HK-2 (cell line): ENCODE measurements around the gene LDLRAD3.

Source experiments
- DNase-seq: peaks from one replicate; pipeline ENCODE4 v3.0.0-alpha.2; 2018; ENCODE audit not compliant: unreplicated experiment

Gene LDLRAD3

DNA sequence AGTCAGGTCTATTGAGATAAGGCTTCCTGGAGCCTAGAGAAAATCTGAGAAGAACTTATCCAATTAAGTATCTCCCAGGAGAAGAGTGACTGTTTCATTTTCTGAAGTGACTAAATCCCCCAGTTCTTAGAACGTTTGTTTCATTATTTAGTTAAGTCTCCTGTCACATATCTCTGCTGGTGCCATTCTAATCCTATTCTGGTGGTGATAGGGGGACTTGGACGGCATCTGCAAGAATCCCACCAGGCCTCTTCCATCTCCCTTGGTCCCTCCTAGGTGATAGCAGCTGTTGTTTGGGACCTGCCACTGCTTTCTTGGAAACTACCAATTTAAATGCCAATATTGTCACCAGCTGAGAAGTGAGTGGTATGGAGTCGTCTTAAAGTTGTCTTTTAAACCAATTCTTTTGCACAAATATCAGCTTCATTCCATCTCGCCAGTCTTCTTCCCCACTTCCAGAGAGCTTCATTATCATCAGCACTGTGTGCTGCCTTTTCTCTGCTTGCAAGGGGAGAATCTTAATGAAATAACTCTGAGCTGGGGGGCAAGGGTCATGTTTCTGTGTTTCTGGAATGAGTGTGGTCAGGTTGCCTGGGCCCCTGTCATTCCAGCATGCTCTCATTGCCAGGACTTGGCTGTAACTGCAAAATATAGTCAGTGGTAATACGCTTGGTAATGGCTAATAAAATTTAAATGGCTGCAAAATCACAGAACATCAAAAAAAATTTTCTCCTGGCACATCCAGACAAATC is 104.8 kb downstream of the LDLRAD3 start:
- no peak for DNase-seq

DNA sequence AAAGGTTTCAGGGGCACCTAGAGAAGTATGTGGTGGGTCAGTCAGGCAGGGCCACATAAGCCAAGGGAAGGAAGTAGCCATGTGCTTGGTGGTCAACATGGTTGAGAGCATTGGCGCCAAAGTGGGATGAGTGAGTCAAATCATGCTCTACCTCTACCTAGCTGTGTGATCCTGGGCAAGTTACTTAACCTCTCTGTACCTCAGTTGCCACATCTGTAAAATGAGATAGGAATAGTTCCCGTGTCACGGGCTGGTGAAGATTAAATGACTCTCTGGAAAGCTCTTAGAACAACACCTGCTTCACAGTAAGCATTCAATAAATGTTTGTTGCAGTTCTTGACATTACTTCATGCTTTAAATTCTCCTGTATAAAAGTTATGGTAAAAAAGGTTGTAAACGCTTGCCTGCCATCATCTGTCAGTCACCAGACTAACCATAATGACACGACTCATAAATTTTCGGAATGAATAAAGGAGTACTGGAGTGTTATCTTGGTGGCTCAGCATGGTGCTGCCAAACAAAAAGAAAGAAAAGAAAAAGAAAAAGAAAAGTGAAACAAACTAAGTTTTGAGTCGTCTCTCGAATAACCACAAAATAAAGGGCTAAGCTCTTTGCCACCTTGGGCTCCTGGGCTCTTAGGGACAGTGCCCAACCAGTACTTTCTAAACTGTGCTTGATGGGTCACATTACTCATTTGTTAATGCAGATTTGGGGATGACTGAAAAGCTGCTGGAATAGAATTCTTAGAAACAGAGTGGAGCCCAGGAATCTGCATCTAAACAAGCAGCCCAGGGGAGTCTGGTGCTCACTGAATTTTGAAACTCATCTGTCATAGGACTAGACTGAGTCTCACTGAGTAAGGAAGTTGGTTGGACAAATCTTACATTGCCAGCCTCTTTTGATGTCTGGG is 107.6 kb downstream of the LDLRAD3 start:
- DNase-seq: no peak

DNA sequence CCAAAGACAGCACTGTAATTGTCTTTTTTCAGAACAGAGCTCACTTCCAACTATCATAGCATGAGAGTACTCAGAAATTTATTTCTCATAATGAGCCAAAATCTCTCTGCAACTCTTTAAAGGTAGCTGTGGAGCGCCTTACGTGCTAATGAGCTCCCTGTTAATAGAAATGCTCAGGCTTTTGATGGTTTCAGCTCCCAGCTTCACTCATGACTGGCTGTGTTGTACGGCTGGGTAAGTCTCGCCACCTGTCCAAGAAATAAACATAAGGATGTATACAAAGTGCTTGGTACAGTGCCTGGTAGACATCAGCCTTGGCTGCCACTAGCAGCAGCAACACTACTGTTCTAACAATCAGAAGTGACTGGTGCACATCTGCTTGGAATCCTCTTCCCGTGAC is 109.4 kb downstream of the LDLRAD3 start:
- no peak for DNase-seq

DNA sequence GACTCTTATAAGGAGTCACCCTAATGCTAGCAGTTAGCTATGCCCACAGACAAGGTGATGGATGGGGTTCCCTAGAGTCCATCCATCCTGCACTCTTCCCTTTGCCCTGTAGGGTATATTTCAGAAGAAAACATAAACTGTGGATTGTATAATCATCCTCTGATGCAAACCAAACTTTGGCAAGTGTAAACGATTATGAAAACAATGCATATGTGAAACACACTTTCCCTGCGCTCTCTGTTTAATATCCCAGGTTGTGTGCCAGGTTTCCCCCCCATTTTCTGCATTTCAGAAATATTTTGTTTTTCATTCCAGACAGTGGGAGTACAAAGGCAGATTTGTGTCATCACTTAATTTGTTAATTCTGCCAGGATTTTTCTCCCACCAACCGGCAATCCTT is 110.0 kb downstream of the LDLRAD3 start:
- no peak for DNase-seq

DNA sequence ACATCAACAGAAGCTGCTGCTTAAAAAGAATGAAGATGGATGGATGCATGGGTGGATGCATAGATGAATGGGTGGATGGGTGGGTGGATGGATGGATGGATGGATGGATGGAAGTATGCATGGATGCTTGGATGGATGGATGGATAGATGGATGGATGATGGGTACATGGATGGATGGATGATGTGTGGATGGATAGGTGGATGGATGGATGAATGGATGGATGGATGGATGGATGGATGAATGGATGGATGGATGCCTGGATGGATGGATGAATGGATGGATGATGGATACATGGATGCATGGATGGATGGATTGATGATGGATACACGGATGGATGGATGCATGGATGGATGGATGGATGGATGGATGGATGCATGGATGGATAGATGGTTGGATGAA is 110.8 kb downstream of the LDLRAD3 start:
- DNase-seq: no peak

DNA sequence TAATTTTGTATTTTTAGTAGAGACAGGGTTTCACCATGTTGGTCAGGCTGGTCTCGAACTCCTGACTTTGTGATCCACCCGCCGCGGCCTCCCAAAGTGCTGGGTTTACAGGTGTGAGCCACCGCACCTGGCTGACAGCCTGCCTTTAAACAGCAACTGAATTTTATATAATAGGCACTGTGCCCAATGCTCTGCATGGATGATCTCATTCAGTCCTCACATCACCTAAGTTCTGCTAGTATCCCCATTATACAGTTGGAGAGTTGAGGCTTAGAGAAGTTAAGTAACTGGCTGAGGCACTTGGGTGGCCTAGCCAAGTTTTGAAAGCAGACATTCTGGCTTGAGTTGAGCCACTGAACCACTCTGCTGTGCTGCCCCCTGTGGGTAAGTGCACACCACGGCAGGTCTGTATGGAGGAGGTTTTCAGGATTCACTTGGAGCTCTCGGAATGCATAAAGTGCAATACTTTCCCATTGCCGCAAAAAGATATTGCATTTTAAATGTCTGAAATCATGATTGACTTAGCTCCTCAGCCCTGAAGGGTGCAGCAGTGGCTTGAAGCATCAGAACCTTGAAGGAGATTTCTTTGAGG is 112.4 kb downstream of the LDLRAD3 start:
- DNase-seq: no peak

DNA sequence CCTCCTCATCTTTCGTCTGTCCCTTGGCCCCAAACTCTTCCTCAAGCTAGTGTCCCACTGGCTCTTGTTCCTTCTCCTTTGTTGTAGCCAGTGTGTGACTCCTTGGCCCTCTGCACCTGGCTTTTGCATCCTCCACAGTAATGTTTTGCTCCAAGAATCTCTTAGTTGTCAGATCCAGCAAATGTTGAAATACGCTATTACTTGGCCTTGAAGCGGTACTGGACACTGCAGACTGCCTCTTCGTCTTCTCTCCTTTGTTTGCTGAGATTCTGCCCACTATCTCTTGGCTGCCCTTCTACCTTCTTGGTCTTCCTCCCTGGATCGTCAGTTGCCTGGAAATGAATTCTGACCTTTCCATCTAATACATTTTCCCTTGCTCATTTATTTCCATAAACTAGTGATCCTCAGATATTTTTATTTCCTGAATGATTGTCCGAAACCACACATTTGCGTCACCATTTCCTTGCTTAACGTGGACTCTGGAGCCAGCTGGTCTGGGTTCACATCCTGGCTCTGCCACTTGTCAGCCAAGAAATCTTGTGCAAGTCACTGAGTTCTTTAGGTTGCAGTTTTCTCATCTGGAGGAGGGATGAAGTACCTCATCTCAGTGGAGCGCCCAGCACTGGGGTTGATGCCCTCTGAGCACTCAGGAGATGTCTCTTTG is 113.6 kb downstream of the LDLRAD3 start:
- no peak for DNase-seq

DNA sequence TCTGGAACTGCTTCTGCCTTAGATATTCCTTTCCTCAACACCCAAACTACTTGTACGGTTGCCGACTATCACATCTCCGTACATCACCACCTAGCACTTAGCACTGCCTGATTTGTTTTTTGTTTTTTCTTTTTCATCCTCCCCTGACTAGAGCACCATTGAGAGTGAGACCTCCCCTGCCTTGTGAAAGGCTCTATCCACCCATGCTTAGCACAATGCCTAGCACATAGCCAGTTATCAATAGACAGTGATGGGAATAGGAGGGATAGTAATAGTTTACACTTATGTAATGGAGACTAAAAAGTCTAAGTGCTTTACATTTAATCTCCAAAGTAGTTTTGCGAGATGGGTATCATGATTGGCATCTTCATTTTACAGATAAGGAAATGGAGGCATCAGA is 115.8 kb downstream of the LDLRAD3 start:
- DNase-seq: no peak

DNA sequence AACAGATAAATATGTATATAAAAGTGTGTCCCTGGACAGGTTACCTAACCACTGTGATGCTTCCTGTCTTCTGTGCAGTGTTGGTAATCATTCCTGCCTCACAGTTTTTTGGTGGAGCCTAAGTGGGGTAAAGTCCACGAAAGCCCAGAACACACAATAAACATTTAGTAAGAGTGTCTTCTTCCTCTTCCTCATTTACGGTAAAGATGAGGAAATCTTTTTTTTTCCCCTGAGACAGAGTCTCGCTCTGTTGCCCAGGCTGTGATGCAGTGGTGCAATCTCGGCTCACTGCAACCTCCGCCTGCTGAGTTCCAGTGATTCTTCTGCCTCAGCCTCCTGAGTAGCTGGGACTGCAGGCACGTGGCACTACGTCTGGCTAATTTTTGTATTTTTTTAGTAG is 117.1 kb downstream of the LDLRAD3 start:
- no peak for DNase-seq

DNA sequence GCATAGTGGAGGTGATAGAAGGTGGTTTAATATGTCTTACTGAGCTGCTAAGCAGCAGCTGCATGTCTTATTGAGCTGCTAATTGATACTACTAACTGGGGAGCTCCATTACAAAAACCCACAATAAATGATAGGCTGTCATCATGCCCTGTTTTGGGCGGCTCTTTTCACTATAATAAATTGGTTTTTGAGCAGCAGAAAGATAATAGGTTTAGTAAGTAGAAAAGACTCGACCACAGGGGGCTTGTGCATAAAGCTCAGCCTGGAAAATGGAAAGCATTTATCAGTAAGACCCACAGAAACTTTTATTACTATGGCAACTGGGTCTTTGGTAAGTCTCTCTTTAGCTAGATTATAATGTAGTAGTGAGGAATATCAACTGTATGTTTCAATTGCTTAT is 117.6 kb downstream of the LDLRAD3 start:
- no peak for DNase-seq

DNA sequence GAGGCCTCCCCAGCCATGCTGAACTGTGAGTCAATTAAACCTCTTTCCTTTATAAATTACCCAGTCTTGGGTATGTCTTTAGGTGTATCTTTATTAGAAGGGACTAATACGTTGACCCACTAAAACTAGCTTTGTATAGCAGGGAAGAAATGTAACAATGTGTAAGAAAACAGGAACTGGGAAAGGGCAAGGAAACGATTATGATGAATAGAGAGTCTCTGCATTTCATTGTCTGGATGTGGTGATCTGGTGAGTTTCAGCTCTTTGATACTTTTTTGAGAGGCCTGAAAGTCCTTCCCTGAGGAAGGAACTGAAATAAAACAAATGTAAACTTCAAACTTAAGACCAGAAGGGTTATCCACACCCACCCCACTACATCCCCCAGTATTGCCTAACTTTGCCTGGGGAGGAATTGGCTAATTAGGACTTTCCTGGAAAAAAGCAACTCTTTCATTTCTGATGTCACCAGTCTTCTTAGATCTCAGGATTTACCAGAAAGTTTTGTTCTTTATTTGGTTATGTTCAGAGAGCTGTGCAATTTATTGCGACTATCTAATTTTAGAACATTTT is 119.0 kb downstream of the LDLRAD3 start:
- no peak for DNase-seq

DNA sequence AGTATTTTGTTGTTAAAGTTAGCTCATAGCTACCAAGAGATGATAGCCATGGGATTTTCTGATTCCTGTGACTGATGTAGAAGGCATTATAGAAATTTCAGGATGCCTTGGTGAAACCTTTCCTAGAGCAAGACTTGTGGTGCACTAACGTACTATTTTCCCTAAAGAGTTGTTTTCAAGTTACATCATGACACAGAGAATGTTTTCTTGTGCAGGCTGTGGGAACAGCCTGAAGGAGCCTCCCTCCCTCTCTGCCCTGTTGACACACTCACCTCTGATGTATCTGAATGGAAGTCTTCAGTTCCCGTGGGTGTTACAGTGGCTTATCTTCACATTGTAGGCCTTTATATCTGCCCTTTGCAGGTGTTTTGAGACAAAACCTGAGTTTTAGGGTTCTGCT is 121.6 kb downstream of the LDLRAD3 start:
- no peak for DNase-seq

DNA sequence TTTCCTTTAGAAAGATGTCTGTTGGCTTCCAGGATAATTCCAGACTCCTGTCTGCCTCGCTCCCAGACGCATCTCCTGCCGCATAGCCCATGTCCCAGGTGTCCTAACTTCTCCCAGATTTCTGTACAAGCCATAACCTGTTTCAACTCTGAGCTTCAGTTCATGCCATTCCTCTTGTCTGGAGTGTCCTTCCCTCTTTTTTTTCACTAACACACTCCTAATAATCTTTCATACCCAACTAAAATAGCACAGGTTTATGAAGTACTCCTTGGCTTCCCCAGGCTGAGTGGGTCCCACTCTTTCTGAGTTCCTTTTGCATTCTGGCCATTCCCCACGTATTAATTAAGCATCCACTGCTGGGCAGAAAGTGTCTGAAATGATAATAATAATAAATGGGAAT is 123.0 kb downstream of the LDLRAD3 start:
- DNase-seq: no peak

DNA sequence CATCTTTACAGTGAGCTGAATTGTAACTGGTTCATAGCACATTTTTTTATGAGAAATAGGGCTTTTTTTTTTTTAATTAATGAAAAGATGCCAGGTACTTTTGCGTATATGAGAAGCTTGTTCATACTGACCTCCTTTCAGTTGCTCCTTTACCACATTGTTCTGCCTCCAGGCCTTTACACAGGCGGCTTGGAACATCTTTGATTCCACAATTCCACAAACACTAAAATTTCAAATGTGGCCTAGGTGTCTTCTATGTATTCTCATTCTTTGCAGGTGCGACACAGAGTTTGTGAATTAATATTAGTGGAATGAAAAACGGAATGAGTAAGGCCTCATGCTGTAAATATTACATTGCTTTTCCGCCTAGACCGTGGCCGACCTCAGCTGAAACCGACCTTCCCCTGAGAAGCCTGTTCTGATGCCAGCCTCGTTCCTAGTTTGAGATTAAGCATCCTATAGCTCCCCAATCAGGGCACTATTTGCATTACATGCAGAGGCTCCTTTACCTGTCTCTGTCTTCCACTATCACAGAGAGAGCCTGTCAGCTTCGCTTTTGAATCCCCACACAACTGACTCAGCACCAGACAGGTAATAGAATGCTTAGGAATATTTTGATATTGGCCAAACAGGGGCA is 125.8 kb downstream of the LDLRAD3 start:
- no peak for DNase-seq

DNA sequence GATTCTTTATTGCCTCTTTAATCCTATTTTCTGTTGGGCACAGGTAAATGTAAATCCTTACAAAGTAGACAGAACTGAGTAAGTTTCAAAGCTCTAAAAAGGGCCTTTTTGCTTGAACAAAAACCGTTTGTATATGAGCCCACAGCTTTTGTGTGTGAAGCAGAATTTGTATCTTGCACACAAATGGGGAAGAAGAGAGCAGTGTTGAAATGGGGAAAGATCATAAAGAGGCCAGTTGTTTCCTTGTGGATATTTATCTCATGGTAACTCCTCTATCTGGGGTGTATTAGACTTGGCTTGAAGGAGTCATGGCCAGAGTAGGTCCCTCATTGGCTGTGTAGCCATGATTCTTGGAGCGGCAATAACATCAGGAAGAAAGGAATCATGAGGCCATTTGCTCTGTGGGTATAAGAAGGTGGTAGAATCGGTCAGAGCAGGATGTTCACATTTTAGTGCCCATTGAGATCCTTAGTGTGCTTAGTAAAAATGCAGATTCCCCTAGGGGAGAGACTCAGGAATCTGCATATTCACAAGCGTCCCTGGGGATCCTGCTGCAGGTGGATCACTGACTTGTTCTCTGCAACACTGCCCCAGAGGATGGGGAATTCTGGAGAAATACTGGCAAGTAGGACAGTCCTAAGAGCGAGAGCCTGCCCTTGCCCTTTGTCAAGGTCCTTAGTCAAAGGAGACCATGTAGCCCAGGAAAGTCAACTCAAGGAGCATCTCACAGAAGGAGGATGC is 126.5 kb downstream of the LDLRAD3 start:
- DNase-seq: no peak

DNA sequence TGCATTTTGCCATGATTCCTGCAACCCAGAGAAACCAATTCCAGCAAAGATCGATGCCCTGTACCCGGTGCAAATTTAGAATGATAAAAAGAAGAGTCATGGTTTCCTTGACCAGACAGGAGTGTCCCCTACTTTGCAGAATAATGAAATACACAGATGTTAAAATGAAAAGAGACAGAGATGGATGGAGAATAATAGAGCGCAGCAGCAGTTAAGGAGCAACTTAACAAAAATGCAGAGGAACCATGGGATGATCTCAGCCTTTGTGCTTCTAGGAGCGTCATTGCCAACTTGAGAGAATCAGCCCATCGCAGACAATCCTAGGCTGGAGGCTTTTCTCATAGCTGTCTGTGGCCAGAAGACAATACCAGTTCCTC is 127.1 kb downstream of the LDLRAD3 start:
- DNase-seq: no peak

DNA sequence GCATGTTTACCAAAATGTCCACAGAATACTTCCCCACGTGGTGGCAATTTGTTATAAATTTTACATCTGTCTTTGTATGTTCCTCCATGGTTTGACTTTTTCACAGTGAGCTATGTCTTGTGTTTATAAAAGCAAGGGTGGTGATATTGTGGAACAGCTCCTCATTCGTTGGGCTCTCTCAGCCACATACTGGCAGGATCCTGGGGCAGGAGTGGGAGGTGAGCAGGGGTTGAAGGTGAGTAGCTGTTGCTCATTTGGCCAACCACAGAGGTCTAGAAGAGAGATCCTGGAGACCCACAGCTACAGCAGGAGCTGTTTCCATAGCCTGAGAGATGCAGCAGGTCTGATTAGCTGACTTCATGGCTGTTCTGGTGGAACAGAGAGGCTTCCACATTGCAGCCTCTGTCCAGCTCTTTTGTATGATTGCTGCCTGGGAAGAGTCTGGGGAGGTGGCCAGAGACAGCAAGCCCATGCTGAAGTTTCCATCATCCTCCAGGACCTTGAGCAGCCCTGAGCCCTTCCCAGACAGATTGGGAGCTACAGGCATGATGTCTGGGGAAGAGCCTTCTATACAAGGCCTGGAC is 128.1 kb downstream of the LDLRAD3 start:
- DNase-seq: no peak

DNA sequence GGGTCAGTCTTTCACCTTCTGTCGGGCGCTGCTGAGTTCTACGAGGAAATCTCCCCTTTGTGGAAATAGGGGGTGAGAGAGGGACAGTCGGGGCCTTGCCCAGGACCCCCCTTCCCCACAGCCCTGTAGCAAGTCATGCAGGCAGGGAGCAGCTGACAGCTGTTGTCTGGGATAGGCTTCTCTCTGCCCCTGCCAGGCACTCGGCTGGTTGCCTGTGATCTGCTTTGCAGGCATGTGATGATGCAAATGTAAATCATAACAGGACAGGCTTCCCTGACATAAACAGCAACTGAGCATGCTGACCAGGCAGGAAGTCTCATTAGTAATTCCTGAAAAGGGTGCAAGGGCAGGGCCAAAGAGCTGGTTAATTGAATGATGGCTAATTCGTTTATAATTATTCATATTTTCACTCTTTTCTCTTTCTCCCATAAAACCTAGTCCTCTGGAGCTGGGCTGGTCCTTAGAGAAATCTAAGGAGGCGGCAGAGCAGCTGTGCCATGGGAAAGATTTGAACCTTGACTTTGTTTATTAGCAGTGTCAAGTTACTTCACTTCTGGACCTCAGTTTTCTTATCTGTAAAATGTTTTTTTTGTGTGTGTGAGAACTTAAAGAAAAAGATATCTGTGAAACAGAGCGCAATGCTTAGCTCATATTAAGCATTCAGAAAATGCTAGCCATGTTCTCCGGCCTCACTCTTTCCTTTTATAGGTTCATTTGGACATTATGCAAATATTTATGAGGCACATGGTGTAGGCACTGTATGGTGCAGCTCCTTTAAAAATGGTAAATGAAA is 129.7 kb downstream of the LDLRAD3 start:
- DNase-seq: no peak

DNA sequence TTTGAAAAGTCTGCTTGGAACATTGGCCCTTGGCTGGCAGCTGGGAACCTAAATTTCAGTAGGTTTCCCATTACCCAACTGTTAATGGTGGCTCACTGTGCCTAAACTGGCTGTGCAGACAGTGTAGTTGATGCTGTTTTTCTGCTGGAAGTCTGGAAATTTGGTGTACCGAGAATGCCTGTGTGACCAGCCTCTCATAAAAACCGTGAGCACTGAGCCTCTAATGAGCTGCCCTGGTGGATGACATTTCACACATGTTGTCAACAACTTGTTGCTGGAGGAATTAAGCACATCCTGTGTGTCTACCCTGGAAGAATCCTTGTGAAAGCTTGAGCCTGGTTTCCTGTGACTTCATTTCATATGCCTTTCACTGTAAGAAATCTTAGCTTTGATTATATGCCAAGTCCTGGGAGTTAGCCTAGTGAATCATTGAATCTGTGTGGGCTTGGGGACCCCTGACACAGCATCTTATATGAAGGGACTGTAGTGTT is 131.1 kb downstream of the LDLRAD3 start:
- no peak for DNase-seq
